Inferior parietal cortex (tissue), 1 donor: ENCODE results near the gene DEPP1.
A peak's percentile ranks its signal among the peaks of the same experiment; 100 is the strongest.

Source experiments
- DNase-seq: peaks from one replicate; pipeline ENCODE4 v3.0.0-alpha.2; 2016; ENCODE audit errors: extremely low spot score

DEPP1 gene

GRCh38 chr10:44933451-44934321 lies 44.9 kb downstream of the DEPP1 start:
- DNase-seq: no peak

DNA sequence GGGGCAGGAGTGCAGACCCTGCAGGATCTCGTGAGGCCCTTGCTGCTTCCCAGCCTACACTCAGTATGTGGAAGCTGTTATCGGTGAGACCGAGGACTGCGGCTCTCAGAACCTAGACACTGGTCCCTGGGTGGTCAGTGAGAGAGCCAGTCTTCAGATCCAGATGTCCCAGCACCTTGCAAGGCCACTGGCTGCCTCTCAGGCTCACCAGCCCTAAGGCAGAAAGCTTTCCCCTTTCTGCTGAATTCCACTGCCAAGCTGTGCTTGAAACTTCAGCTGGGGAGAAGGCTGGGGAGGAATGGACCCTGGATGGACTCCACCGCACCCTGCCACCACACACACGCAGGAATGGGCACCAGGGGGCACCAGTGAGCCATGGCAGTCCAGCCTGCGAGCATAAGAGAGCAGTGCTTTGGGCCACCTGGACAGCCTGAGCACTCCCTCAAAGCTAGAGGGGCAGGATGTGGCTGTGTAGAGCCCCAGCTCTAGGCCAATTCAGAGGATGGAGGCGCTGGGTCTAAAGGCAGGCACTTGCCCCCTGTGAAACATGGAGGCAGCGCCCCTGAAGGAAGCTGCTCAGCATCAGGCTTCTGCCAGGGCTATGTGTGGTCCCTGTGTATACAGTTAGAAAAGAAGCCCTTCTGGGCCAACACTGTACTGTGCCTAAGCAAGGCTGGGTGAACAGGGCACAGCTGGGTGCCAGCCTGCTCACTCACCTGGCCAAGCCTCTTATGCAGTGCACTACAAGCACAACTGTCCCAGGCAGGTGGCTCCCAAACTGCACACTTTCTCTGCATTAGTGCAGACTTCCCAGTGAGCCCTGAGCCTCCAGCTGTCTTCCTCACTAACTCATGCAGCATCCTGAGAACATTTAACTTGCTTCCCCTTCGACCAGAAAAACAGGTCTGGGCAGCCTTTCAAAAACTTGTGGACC lies 45.8 kb downstream of the DEPP1 start:
- peak; percentile 88 for DNase-seq

DNA sequence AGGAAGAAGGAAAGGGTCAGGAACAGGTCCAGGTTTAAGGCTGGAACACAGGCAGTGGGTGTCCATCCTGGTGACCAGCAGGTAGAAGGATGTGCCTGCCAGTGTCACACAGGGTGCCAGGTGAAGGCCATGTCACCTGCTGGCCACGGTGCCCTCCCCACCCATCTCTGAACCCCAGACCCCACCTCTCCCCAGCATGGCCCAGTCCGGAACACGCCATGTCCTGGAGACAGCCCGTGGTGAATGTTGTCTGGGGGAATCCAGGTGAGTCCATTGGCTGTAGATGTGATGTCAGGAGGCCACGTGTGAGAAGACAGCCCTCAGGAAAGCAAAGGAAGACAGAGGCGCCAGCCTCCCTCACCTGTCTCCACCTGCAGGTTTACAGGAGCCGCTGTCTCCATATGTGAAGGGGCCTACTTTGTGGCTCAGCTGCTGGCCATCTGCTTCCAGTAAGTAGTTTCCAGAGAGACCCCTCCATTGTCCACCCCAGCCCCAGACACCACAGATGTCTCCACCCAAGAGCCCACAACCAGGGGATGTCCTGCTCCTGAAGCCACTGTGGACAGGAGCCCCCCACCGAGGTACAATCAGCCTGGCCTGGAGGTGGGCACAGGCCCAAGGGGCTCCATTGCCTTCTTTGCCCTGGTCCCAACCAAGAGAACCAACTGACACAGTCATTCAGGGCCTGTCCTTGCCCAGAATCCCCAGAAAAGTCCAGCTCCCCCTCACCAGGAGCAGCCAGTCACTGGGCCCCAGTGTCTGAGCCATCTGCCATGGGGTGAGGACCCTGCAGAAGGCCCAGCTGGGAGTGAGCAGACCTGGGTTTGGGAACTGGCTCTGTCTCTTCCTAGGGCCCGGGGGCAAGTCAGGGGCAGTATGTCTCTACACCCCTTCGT lies 46.7 kb downstream of the DEPP1 start:
- no peak for DNase-seq

DNA sequence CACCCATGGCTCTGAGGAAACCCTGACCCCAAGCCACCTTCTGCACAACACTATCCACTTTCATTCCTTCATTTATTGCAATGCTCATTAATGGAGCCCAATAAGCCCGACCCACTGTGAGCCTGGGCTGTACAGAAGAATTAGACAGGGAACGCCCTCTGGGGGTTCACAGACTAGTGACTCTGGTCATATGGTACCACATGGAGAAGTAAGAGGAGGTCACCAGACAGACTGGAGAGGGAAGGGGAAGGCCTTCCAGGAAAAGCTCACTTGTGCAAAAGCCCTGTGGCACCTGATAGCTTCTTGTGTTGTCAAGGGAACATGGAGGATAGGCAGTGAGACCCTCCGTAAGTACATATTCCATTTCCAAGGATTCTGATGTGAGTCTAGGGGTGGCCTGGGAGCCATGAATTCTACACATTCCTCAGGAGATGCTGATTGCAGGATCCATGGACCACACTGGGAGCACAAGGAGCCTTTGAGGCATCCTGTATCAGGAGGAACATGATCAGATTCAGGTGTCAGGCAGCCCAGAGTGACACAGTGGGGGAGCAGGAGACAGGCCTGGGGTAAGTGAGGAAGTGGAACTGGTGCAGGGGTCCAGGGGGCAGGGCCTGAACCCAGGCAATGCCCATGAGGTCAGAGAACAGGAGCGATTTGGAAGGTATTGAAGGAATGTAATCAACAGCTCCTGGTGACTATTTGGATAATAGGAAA lies 47.5 kb downstream of the DEPP1 start:
- no peak for DNase-seq

DNA sequence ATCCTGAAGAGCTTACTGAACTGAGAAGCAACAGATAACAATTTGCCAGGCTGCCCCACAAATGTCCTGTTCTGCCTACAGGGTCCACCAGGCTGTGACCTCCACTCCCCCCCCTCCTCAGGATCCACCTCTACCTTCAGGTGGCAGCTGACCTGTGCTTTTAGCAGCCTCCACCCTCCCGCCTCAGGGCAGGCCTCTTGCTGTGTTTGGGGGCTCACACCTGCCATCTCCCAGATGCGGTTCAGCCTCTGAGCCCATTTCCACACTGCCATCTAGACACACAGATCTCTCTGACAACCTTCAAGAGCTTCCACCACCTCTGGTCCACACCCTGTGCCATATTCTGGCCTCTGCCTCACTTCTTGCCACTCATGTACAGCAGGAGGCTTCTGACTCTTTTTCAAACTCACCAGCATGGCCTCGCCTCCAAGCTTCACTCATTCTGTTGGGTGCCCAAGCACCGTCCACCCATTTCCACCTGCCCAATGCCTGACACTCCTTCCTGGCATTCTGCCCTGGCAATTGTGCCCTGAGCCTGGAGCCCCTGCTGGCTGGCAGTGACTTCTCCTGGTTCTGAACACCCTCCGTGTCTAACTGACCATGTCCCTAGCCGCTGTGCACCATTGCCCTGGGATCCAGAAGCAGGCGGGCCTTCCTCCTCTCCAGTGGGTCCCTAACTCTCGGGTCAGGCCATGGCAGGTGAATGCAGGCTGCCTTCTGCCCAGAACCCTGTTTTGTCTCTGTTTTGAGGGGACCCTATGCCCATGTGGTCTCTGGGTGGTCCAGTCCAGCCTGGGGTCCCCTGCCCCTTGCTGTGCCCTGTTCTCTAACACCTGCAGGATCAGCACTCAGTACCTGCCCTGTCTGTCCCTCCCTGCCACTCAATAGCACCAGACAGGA lies 49.0 kb downstream of the DEPP1 start:
- no peak for DNase-seq

- no peak for DNase-seq
Measured at GRCh38 chr10:44928462-44928861, 50.1 kb downstream of the DEPP1 start.

- no peak for DNase-seq
Measured at GRCh38 chr10:44927352-44927751, 51.3 kb downstream of the DEPP1 start.

DNA sequence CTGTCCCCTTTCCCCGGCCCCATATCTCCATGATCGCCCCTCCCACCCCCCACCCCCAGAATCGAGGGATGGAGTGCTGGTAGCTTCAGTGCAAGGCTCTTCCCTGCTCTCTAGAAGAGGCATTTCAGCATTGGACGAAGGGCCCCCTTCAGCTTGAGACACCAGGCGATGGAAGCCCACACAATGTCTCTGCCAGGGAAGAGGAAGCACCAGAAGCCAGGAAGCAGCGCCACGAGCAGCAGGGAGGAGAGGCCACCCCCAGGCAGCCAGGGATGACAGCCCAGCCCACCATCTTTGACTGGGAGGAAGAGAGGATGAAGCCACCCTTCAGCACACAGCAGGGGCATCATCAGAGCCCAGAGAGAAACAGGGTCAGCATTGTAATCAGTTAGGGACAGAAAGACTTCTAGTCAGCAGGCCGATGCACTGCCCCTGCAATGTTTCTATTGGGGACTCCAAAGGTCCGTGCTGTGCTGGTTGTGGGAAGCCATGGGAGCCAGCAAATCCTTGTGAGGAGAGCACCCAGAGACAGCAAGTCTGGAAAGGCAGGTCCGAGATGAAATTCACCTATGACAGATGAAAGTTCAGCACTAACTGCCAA lies 51.8 kb downstream of the DEPP1 start:
- DNase-seq: no peak
